T-helper 9 cell (primary cell): ENCODE measurements around the gene UGT1A3.

Source experiments
- DNase-seq: peaks from one replicate; pipeline ENCODE4 v3.0.0-alpha.2; 2020

UGT1A3 gene

DNA sequence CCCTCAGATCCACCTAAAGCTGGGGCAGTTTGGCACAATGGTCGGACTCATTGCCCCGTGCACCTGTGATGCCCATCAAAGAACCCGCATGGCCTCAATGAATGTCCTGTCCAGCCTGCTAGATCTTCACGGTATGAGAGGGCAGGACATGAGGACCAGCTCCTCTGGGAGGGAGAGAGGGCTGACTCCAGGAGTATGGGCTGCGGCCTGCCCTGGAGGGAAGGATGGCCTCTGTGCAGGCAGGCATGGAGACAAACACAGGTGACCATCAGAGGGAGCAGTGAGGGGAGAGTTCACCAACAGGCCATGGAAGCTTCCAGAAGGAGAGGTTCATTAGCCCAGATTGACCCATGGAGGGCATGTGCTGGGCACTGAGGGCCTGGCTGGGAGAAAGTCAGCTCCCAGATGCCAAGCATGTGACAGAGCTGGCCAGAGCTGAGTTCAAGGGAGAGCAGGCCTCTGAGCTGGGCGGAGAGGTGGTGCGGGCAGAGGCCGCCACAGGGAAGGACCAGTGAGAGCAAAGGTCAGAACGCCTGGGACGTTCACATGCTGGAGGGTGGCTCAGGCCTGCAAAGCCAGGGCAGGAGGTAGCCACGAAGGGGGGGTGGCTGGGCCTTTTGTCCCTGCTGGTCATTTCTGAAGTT is 89.3 kb downstream of the UGT1A3 start:
- no peak for DNase-seq

DNA sequence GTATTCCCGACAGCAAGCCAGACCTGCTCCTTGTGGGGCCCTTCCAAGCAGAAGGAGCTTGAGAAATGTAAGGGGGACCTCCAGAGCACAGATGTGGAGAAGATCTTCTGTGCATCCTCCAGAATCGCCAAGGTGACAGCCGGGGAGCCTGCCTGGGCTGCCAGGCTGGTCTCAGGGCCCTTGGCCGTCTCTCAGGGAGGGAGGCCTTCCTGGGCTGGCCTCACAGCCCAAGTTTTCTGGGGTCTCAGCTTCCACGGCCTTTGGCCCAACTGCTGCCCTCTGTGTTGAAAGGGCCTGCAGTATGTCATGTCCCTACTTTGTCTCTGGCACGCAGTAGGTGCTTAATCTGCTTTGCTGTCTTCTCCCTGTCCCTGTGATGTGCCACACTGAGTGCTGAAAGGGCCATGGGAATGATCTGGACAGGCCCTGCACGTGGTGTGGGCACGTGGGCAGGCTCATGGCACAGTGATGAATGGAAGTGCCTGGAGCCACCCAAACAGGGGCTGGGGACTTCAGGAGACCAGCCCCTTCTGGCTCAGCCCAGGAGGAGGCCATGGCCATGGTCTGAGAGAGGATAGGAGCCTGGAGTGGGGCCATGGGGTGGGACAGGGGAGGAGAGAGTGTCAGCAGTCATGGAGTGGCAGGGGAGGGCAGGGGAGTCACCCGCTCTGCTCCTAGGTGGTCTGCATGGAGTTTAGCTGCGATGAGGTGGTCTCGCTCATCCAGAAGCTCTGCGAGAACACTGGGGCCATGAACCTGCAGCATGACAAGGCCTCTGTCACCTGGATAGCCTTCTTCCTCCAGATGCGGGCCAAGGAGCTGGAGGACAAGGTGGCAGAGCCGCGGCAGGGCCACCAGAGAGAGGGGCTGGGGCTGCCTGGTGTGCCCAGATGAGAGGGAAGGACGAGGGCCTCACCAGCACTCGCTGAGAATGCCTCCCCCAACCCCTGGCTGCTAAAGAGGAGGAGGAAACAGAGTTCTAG is 90.1 kb downstream of the UGT1A3 start:
- no peak for DNase-seq

- no peak for DNase-seq
Observed at GRCh38 chr2:233819884-233820773, 91.3 kb downstream of the UGT1A3 start.

DNA sequence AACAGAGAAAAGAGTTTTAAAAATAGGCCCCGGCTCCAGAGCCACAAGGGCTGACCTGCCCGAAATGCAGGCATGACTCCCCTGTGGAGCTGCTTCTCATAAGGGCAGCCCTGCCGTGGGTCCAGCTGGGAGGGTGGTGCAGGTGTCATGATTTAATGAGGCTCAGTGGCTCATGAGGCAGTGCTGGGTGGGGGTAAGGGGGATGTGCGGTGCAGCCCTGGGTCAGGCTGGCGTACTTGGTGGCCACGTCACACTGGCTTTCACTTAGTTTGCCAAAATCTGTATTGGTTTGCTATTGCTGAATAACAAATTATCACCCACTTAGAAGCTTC is 91.9 kb downstream of the UGT1A3 start:
- no peak for DNase-seq

DNA sequence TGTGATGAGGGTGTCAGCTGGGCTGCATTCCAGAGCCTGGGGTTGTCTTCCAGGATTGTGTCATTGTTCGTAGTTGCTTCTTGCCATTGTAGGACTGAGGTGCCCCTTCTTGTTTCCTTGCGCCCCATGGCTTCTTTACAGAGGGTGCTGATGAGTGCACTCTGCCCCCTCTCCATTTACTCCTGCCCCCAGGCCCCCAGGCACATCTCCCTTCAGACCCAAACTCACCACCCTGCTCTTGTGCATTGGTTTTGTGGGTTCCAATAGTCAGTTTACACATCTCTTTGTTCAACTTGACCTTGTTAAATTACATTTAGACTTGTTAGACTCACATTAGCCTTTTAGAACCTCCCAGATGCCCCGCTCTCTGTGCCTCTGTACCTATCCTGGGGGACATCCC is 92.4 kb downstream of the UGT1A3 start:
- no peak for DNase-seq

GRCh38 chr2:233821709-233822100 is 92.9 kb downstream of the UGT1A3 start:
- no peak for DNase-seq

- DNase-seq, result no peak
Observed at GRCh38 chr2:233822101-233822771, 93.4 kb downstream of the UGT1A3 start.
